Fibroblast of pulmonary artery (primary cell): ENCODE results near the gene LIFR.
"Not testable (repeated sequence)": the region's sequence is repeated elsewhere in the genome, so short reads cannot be mapped to it uniquely, and the experiment has no call there.

ENCODE experiments used
- DNase-seq: peaks from one replicate; pipeline ENCODE4 v3.0.0-alpha.2; 2010; ENCODE audit warnings: low read depth
- H3K4me3 ChIP-seq: replicated peaks from 2 replicates; pipeline ENCODE4 v1.5.1; 2011; ENCODE audit warnings: low read depth, mild to moderate bottlenecking, control low read depth, low read length, moderate library complexity
- CTCF ChIP-seq: IDR thresholded peaks from 2 replicates; pipeline ENCODE4 v1.5.1; 2011; ENCODE audit warnings: mild to moderate bottlenecking, control low read depth, low read length, inconsistent platforms; ENCODE audit errors: missing control alignments

Gene LIFR

GRCh38 chr5:38600329-38601045 lies 44.0 kb upstream of the LIFR start:
- no peak overlapping the region for H3K4me3 ChIP-seq
- peak; percentile 68 for DNase-seq
- no peak for TF ChIP-seq CTCF

GRCh38 chr5:38599751-38600150 lies 43.3 kb upstream of the LIFR start:
- not testable (repeated sequence) for H3K4me3 ChIP-seq, DNase-seq

GRCh38 chr5:38598994-38599617 lies 42.7 kb upstream of the LIFR start:
- H3K4me3 ChIP-seq: no peak overlapping the region
- TF ChIP-seq CTCF: no peak
- peak; percentile 83 for DNase-seq

GRCh38 chr5:38598296-38598993 lies 42.0 kb upstream of the LIFR start:
- no peak overlapping the region for H3K4me3 ChIP-seq
- no peak for TF ChIP-seq CTCF
- no peak for DNase-seq

GRCh38 chr5:38596981-38597380 lies 40.5 kb upstream of the LIFR start:
- no peak for TF ChIP-seq CTCF
- H3K4me3 ChIP-seq: no peak overlapping the region
- DNase-seq: no peak

- no peak for TF ChIP-seq CTCF
- peak; percentile 79 for DNase-seq
Observed at GRCh38 chr5:38595132-38595745, 38.8 kb upstream of the LIFR start.

GRCh38 chr5:38593959-38594358 lies 37.5 kb upstream of the LIFR start:
- DNase-seq: no peak
- no peak for TF ChIP-seq CTCF

More at GRCh38 chr5:38595132-38595745, 38.8 kb upstream of the LIFR start:
- no peak overlapping the region for H3K4me3 ChIP-seq

More at GRCh38 chr5:38593959-38594358, 37.5 kb upstream of the LIFR start:
- no peak overlapping the region for H3K4me3 ChIP-seq
